ENCODE data around the gene GRIK1.

DNA sequence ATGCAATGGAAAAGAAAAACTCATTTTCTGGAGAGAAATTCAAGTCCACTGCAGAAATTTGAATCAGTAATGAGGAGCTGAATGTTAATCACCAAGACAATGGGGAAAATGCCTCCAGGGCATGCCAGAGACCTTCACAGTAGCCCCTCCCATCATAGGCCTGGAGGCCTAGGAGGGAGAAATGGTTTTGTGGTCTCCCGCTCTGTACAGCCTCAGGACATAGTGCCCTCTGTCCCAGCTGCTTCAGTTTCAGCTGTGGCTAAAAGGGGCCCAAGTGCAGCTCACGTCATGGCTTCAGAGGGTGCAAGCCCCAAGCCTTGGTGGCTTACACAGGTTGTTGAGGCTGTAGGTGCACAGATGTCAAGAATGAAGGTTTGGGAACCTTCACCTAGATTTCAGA is 223.0 kb downstream of the GRIK1 start:
- TF ChIP-seq, protein P1, sequence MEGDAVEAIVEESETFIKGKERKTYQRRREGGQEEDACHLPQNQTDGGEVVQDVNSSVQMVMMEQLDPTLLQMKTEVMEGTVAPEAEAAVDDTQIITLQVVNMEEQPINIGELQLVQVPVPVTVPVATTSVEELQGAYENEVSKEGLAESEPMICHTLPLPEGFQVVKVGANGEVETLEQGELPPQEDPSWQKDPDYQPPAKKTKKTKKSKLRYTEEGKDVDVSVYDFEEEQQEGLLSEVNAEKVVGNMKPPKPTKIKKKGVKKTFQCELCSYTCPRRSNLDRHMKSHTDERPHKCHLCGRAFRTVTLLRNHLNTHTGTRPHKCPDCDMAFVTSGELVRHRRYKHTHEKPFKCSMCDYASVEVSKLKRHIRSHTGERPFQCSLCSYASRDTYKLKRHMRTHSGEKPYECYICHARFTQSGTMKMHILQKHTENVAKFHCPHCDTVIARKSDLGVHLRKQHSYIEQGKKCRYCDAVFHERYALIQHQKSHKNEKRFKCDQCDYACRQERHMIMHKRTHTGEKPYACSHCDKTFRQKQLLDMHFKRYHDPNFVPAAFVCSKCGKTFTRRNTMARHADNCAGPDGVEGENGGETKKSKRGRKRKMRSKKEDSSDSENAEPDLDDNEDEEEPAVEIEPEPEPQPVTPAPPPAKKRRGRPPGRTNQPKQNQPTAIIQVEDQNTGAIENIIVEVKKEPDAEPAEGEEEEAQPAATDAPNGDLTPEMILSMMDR (IDR thresholded peaks at IDR 0.05) = no peak
- TF ChIP-seq POLR2A (IDR thresholded peaks at IDR 0.05) (no peak), POLR2AphosphoS5 (IDR thresholded peaks at IDR 0.05; ENCODE audit: insufficient read depth in 1 of 2, low read depth in 1 of 2) (no peak)

All from vagina (tissue), 2 donors.